ENCODE data around the gene ODAD4. TPM values are rescaled to one million over a fixed set of nuclear protein-coding genes. Genes with fewer than 3 reads are reported as not detected.

ODAD4 gene
- total RNA-seq, 1 donor from 2014 or later: 6.3 TPM

DNA sequence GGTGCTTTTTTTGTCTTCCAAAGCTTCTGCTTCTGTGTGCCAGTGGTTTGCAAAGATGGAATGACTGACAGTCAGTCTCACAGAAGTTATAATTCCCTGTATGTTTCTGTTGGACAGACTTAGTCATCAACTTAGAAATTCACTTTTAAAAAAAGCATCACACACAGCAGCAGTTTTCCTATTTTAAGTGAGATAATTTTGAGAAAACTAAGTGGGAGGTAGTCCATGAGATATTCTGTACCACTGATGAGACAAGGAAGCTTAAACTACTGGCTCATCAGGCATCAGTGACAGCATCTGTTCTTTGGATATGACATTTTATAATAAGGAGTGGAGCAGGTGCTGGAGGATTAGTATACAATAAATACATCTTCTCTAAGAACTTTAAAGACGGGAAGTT is 56.2 kb downstream of the ODAD4 start:
- TF ChIP-seq, protein P1, sequence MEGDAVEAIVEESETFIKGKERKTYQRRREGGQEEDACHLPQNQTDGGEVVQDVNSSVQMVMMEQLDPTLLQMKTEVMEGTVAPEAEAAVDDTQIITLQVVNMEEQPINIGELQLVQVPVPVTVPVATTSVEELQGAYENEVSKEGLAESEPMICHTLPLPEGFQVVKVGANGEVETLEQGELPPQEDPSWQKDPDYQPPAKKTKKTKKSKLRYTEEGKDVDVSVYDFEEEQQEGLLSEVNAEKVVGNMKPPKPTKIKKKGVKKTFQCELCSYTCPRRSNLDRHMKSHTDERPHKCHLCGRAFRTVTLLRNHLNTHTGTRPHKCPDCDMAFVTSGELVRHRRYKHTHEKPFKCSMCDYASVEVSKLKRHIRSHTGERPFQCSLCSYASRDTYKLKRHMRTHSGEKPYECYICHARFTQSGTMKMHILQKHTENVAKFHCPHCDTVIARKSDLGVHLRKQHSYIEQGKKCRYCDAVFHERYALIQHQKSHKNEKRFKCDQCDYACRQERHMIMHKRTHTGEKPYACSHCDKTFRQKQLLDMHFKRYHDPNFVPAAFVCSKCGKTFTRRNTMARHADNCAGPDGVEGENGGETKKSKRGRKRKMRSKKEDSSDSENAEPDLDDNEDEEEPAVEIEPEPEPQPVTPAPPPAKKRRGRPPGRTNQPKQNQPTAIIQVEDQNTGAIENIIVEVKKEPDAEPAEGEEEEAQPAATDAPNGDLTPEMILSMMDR (IDR thresholded peaks at IDR 0.05; ENCODE audit: unreplicated experiment): no peak
- Mint-ChIP-seq H3K36me3 (ENCODE audit: insufficient read depth) (peaks cover 32% of the 10 kb centered on the region), H3K27ac (no peak overlapping the region), H3K4me3 (ENCODE audit: low read depth) (no peak overlapping the region), H3K9me3 (ENCODE audit: low read depth) (no peaks in the 10 kb centered on the region), H3K27me3 (no peaks in the 10 kb centered on the region), H3K4me1 (ENCODE audit: low read depth) (peaks cover 3% of the 10 kb centered on the region)
- no peak for DNase-seq (ENCODE audit: low spot score, unreplicated experiment)

DNA sequence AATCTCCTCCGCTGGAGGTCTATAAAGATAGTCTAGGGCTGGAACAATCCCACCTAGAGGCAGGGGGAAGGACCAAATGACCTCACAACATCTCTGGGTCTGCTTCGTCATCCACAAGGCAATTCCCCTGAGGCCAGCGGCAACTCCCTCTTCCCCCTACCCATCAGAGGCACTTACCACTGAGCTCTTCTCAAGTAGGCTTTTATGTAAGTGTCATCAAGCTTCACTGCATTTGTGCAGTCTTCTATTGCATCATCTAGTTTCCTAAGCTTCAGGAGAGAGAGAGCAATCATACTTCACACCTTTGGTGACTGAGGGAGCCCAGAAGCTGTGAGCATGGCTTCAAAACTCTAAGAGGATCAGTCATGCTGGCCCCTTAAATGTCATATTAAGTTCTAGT is 57.2 kb downstream of the ODAD4 start:
- no peak overlapping the region for H3K27ac Mint-ChIP-seq
- peaks cover 29% of the 10 kb centered on the region for H3K36me3 Mint-ChIP-seq (ENCODE audit: insufficient read depth)
- H3K4me3 Mint-ChIP-seq (ENCODE audit: low read depth): no peak overlapping the region
- DNase-seq (ENCODE audit: low spot score, unreplicated experiment): no peak
- peaks cover 3% of the 10 kb centered on the region for H3K4me1 Mint-ChIP-seq (ENCODE audit: low read depth)
- TF ChIP-seq, protein P1 (IDR thresholded peaks at IDR 0.05; ENCODE audit: unreplicated experiment): no peak
- no peaks in the 10 kb centered on the region for H3K27me3 Mint-ChIP-seq
- no peaks in the 10 kb centered on the region for H3K9me3 Mint-ChIP-seq (ENCODE audit: low read depth)

DNA sequence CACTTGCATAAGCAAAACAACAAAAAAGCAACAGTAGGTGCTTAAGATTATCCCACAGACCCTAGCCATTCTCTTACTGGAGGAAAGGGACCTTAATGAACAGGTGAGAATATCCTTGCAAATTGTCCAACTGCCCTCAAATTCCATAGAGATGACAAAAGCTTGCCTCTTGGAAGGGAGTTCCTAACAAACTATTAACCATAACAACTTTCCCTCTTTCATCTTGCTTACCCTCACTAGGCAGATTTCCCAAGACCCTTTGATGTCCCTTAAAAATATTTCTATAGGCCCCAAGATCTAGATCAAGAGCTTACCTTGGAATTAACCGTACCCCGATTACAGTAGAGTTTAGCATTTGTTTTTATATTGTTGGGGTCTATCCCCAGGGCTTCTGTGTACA is 58.0 kb downstream of the ODAD4 start:
- Mint-ChIP-seq H3K36me3 (ENCODE audit: insufficient read depth) (peaks cover 31% of the 10 kb centered on the region), H3K4me1 (ENCODE audit: low read depth) (peaks cover 3% of the 10 kb centered on the region), H3K27me3 (no peaks in the 10 kb centered on the region), H3K4me3 (ENCODE audit: low read depth) (no peak overlapping the region), H3K9me3 (ENCODE audit: low read depth) (no peaks in the 10 kb centered on the region), H3K27ac (peak overlapping the region; percentile 74)
- TF ChIP-seq, protein P1 (IDR thresholded peaks at IDR 0.05; ENCODE audit: unreplicated experiment): no peak
- DNase-seq (ENCODE audit: low spot score, unreplicated experiment): no peak

DNA sequence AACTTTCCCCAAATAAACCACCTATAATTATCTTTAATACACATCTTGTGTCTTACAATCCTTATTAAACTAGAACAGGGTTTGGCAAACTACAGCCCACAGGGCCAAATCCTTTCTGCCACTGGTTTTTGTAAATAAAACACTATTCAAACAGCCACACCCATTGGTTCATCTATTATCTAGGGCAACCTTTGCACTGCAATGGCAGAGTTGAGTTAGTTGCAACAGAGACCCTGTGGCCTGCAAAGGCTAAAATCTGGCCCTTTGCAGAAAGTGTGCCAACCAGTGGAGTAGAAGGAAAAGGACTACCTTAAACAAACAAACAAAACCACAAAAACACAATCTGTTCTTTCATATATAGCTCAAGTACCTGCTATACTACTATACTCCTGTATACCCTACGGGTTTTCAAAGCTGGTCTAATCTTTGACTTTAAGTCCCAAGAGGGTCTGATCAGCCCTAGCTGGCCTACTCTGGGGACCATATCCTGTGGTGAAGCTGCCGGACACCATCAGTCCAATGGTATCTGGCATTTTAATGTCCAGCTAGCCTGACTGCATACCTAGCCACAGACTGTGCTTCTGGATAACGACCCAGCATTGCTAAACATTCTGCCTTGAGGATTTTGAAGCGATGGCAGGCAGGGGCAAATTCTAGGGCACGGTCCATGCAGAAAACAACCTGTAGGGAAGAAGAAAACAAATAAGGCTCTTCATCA is 59.4 kb downstream of the ODAD4 start:
- Mint-ChIP-seq H3K4me1 (ENCODE audit: low read depth) (peaks cover 3% of the 10 kb centered on the region), H3K9me3 (ENCODE audit: low read depth) (no peaks in the 10 kb centered on the region), H3K27me3 (no peaks in the 10 kb centered on the region), H3K4me3 (ENCODE audit: low read depth) (no peak overlapping the region), H3K27ac (no peak overlapping the region), H3K36me3 (ENCODE audit: insufficient read depth) (peaks cover 27% of the 10 kb centered on the region)
- DNase-seq (ENCODE audit: low spot score, unreplicated experiment): no peak
- TF ChIP-seq, protein P1 (IDR thresholded peaks at IDR 0.05; ENCODE audit: unreplicated experiment): no peak

DNA sequence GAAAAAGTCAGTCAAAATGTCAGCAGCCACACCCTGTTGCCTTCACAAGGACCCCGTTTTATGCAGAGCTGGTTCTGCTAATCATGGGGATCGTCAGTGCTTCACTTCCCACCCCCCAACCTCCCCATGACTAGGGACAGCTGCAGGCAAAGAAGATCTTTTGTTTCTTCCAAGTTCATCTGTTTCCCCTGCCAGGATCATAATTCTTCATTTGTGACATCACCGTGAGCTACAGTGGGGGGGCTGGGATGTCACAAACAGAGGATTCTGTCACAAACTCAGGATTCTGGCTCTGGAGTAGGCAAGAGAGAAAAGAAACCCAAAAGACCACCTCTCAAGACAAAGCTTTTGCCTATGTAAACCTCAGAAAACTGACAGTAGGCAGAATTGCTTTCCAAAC is 62.2 kb downstream of the ODAD4 start:
- TF ChIP-seq, protein P1 (IDR thresholded peaks at IDR 0.05; ENCODE audit: unreplicated experiment): no peak
- no peaks in the 10 kb centered on the region for H3K9me3 Mint-ChIP-seq (ENCODE audit: low read depth)
- DNase-seq (ENCODE audit: low spot score, unreplicated experiment): no peak
- no peak overlapping the region for H3K27ac Mint-ChIP-seq
- H3K4me1 Mint-ChIP-seq (ENCODE audit: low read depth): peaks cover 3% of the 10 kb centered on the region
- H3K4me3 Mint-ChIP-seq (ENCODE audit: low read depth): no peak overlapping the region
- no peaks in the 10 kb centered on the region for H3K27me3 Mint-ChIP-seq
- H3K36me3 Mint-ChIP-seq (ENCODE audit: insufficient read depth): peaks cover 33% of the 10 kb centered on the region
